Measurements from ENCODE around the gene KDM4B.

DNA sequence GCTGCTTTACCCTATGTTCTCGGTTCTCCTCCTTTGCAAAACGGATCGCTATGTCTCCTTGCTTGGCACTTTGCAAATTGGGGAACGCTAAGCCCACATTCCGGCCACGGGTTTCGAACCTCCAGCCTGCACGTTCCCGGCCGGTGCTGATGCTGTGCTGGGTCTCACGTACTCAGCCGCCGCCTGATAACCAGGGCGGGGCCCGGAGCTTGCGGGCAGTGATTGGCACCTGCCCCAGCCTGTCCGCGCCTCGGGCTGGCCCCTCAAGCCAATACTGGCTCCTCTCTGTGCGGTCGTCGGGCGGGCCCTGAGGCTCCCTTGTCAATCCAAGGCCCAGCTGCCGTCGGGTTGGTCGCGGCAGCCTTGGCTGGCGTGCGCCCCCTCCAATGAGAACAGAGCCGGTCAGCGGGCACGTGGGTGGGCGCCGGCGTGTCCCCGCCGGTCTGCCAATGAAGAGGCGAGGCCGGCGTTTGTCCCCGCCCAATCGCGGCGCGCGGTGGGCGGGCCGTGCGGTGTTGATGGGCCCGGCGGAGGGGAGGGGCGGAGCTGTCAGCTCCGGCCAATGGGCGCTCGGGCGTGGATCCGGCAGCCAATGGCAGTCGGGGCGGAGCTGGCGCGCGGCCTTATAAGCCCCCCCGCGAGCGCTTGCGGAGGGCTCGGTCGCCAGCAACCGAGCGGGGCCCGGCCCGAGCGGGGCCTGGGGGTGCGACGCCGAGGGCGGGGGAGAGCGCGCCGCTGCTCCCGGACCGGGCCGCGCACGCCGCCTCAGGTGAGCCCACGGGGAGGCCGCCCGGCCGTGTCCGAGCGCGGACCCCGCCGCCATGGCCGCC lies at the start of gene KDM4B:
- TF ChIP-seq, protein P1, sequence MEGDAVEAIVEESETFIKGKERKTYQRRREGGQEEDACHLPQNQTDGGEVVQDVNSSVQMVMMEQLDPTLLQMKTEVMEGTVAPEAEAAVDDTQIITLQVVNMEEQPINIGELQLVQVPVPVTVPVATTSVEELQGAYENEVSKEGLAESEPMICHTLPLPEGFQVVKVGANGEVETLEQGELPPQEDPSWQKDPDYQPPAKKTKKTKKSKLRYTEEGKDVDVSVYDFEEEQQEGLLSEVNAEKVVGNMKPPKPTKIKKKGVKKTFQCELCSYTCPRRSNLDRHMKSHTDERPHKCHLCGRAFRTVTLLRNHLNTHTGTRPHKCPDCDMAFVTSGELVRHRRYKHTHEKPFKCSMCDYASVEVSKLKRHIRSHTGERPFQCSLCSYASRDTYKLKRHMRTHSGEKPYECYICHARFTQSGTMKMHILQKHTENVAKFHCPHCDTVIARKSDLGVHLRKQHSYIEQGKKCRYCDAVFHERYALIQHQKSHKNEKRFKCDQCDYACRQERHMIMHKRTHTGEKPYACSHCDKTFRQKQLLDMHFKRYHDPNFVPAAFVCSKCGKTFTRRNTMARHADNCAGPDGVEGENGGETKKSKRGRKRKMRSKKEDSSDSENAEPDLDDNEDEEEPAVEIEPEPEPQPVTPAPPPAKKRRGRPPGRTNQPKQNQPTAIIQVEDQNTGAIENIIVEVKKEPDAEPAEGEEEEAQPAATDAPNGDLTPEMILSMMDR (IDR thresholded peaks at IDR 0.05; ENCODE audit: borderline replicate concordance, extremely low read depth, low read length, poor library complexity, severe bottlenecking), result no peak
- no peak for TF ChIP-seq EZH2 (IDR thresholded peaks at IDR 0.05; ENCODE audit: borderline replicate concordance, low read depth, low read length, severe bottlenecking)

All from DND-41 (cell line).